Mucosa of descending colon (tissue), 3 donors: Measurements from ENCODE around the gene CASP10. TPM values are rescaled to one million over a fixed set of nuclear protein-coding genes. Genes with fewer than 3 reads are reported as not detected.

ENCODE experiments used
- ATAC-seq: fragments of 200-7000 bp; cut with Tn5 transposase; one replicate; pipeline ENCODE4 v1.9.1; 2020; ENCODE audit warnings: mild to moderate bottlenecking, moderate library complexity
- DNase-seq, 3 donors: peaks; one replicate each; pipeline ENCODE4 v3.0.0-alpha.2; 2020
- H3K36me3 ChIP-seq: fragments of 200-600 bp; one replicate; pipeline ENCODE4 v1.8.0; 2021; ENCODE audit warnings: low read depth, mild to moderate bottlenecking
- H3K4me1 ChIP-seq: fragments of 200-600 bp; one replicate; pipeline ENCODE4 v1.8.0; 2021; ENCODE audit warnings: low read depth, mild to moderate bottlenecking
- H3K4me3 ChIP-seq: fragments of 200-600 bp; one replicate; pipeline ENCODE4 v1.8.0; 2021; ENCODE audit warnings: mild to moderate bottlenecking
- H3K9me3 ChIP-seq: fragments of 200-600 bp; one replicate; pipeline ENCODE4 v1.8.0; 2021; ENCODE audit warnings: mild to moderate bottlenecking
- CTCF ChIP-seq: fragments of 200-600 bp; IDR thresholded peaks from one replicate; pipeline ENCODE4 v1.8.0; 2022; ENCODE audit warnings: antibody characterized with exemption, mild to moderate bottlenecking
- intact Hi-C, 2 donors: fragments of 100-400 bp; cut with DNase I in 1 of 2; cut with micrococcal nuclease in 1 of 2; formaldehyde crosslinking; loops; one replicate each; pipeline versions ENCODE4 v1.11.0 to v1.11.1; 2022; cut with DNase I, micrococcal nuclease
- total RNA-seq, 3 donors: library from RNA; stranded (reverse); fragmentation: NEBNext Ultra II Directional in 2 of 3; extraction: Animal tissue kit (Norgen Biotek cat#: 25700) in 2 of 3; gene quantifications; one replicate each; pipeline versions ENCODE4 v1.2.1 to v1.2.4, GENCODE V29; 2021 to 2023
- donor health status: DM: no; HTN: no; CAD: no; lungs with moderate emphysema.
- donor health status: DM: no; HTN: no; CAD: no.
- donor health status: DM: no; HTN: yes; CAD: no.

Gene CASP10
- total RNA-seq, 3 donors from 2014 or later = 38.6 to 66.1 (median 58.5) TPM

GRCh38 chr2:201218780-201219179 lies 35.8 kb downstream of the CASP10 start:
- ATAC-seq = peak; percentile 80
- intact Hi-C loops = no loop called here
- peaks cover 9% of the 10 kb centered on the region for H3K4me1 ChIP-seq

GRCh38 chr2:201219328-201220096 lies 36.6 kb downstream of the CASP10 start:
- no peak for TF ChIP-seq CTCF
- peak in 1 of 3 donors; percentile 73 for DNase-seq
- Histone ChIP-seq H3K9me3 (no peaks in the 10 kb centered on the region), H3K4me3 (no peak overlapping the region), H3K36me3 (no peaks in the 10 kb centered on the region), H3K4me1 (peaks cover 9% of the 10 kb centered on the region)
- intact Hi-C loops = no loop called here
- ATAC-seq = peak; percentile 90

More at GRCh38 chr2:201218780-201219179, 35.8 kb downstream of the CASP10 start:
- H3K36me3 ChIP-seq = no peaks in the 10 kb centered on the region
- TF ChIP-seq CTCF = no peak
- H3K9me3 ChIP-seq = no peaks in the 10 kb centered on the region
- H3K4me3 ChIP-seq = no peak overlapping the region
- peak in 1 of 3 donors; percentile 47 for DNase-seq

GRCh38 chr2:201220102-201220570 lies 37.2 kb downstream of the CASP10 start:
- Histone ChIP-seq H3K9me3 (no peaks in the 10 kb centered on the region), H3K36me3 (no peaks in the 10 kb centered on the region), H3K4me1 (peaks cover 9% of the 10 kb centered on the region), H3K4me3 (no peak overlapping the region)
- intact Hi-C loops = no loop called here
- DNase-seq (peak in 1 of 3 donors; percentile 63), ATAC-seq (peak; percentile 55)
- no peak for TF ChIP-seq CTCF

- intact Hi-C loops = no loop called here
- no peaks in the 10 kb centered on the region for H3K9me3 ChIP-seq
- no peak for ATAC-seq
- no peak for DNase-seq
- no peaks in the 10 kb centered on the region for H3K36me3 ChIP-seq
- TF ChIP-seq CTCF = no peak
- H3K4me1 ChIP-seq = peaks cover 15% of the 10 kb centered on the region
- no peak overlapping the region for H3K4me3 ChIP-seq
These were observed 40.4 kb downstream of the CASP10 start for GRCh38 chr2:201223089-201224073.

- DNase-seq = no peak
- no peak for TF ChIP-seq CTCF
These were observed 45.5 kb downstream of the CASP10 start for GRCh38 chr2:201228271-201228911.

More at GRCh38 chr2:201228271-201228911, 45.5 kb downstream of the CASP10 start:
- Histone ChIP-seq H3K4me3 (no peak overlapping the region), H3K9me3 (no peaks in the 10 kb centered on the region), H3K4me1 (peaks cover 21% of the 10 kb centered on the region), H3K36me3 (no peaks in the 10 kb centered on the region)
- ATAC-seq = peak; percentile 12
- intact Hi-C loops = no loop called here
